DND-41 (cell line): Measurements from ENCODE around the gene TRAPPC5.
"Not testable (repeated sequence)": the region's sequence is repeated elsewhere in the genome, so short reads cannot be mapped to it uniquely, and the experiment has no call there.

Experiments used
- ATAC-seq: fragments of 200-7000 bp; cut with Tn5 transposase; 3 replicates; pipeline ENCODE4 v1.9.1; 2021; ENCODE audit warnings: low read depth; ENCODE audit not compliant: insufficient read depth
- DNase-seq: peaks from one replicate; pipeline ENCODE4 v3.0.0-alpha.2; 2020
- H2AFZ ChIP-seq: 2 replicates; pipeline ENCODE4 v1.6.0; 2012; ENCODE audit warnings: low read depth, low read length
- H3K27ac ChIP-seq: 2 replicates; pipeline ENCODE4 v1.5.1; 2012; ENCODE audit warnings: low read length, inconsistent platforms
- H3K27me3 ChIP-seq: fragments of 200-600 bp; sonication (generic); 2 replicates; pipeline ENCODE4 v1.6.0; 2012; ENCODE audit warnings: low read length, mild to moderate bottlenecking, inconsistent platforms; ENCODE audit not compliant: insufficient read depth, poor library complexity
- H3K36me3 ChIP-seq: 2 replicates; pipeline ENCODE4 v1.5.1; 2012; ENCODE audit warnings: low read length, inconsistent platforms; ENCODE audit not compliant: insufficient read depth
- H3K4me1 ChIP-seq: 2 replicates; pipeline ENCODE4 v1.5.1; 2012; ENCODE audit warnings: mild to moderate bottlenecking, low read length; ENCODE audit not compliant: insufficient read depth
- H3K4me2 ChIP-seq: 2 replicates; pipeline ENCODE4 v1.6.0; 2012; ENCODE audit warnings: mild to moderate bottlenecking, moderate library complexity, low read length, inconsistent platforms; ENCODE audit not compliant: insufficient read depth
- H3K4me3 ChIP-seq, 2 experiments: fragments of 200-600 bp in 1 of 2; shearing (Covaris generic) in 1 of 2; 2 replicates each; pipeline ENCODE4 v1.5.1; 2012 to 2016; ENCODE audit warnings: inconsistent platforms in 2 of 2, low read length in 2 of 2, mild to moderate bottlenecking in 2 of 2, low read depth in 1 of 2, moderate library complexity in 1 of 2
- H3K79me2 ChIP-seq: 2 replicates; pipeline ENCODE4 v1.6.0; 2012; ENCODE audit warnings: low read length, inconsistent platforms; ENCODE audit not compliant: insufficient read depth
- H3K9ac ChIP-seq: 2 replicates; pipeline ENCODE4 v1.6.0; 2012; ENCODE audit warnings: low read depth, mild to moderate bottlenecking, inconsistent platforms, low read length, moderate library complexity
- H3K9me3 ChIP-seq: 2 replicates; pipeline ENCODE4 v1.5.1; 2012; ENCODE audit warnings: low read length, moderate library complexity, mild to moderate bottlenecking, inconsistent platforms; ENCODE audit not compliant: insufficient read depth, severe bottlenecking
- H4K20me1 ChIP-seq: 2 replicates; pipeline ENCODE4 v1.6.0; 2012; ENCODE audit warnings: low read length; ENCODE audit not compliant: insufficient read depth
- CTCF ChIP-seq: IDR thresholded peaks from 2 replicates; pipeline ENCODE4 v1.5.1; 2012; ENCODE audit warnings: borderline replicate concordance, low read length, moderate library complexity, mild to moderate bottlenecking; ENCODE audit not compliant: poor library complexity, severe bottlenecking; ENCODE audit errors: extremely low read depth
- EZH2 ChIP-seq: IDR thresholded peaks from 3 replicates; pipeline ENCODE4 v1.6.1; 2012; ENCODE audit warnings: borderline replicate concordance, low read depth, mild to moderate bottlenecking, moderate library complexity, low read length, inconsistent platforms; ENCODE audit not compliant: severe bottlenecking

TRAPPC5 gene

DNA sequence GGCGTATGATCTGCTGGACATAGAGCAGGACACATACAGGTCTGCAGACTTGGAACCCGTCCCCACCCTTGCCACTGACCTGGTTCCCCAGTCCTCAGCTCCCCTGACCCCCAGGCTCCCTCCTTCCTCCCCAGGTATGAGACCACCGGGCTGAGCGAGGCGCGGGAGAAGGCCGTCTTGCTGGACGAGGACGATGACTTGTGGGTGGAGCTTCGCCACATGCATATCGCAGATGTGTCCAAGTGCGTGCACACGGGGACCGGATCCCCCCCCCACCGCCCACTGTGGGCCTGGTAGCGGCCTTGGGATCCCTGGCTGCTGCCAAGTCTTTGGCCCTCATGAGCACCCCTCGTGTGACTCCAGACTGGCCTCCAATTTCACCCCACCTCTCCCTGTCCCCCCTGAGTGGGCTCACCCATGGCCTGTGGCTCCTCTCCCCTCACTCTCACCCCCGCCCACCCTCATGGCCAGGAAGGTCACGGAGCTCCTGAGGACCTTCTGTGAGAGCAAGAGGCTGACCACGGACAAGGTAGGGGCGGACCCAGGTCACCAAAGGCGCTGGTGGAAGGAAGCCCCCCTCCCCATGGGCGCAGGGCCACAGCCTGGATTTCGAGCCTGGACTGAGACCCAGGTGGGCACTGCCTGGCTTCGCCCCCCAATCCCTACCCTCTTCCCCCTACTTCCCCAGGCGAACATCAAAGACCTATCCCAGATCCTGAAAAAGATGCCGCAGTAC lies 38.2 kb upstream of the TRAPPC5 start:
- Histone ChIP-seq H3K9ac (no peak overlapping the region), H3K36me3 (no peaks in the 10 kb centered on the region), H3K4me1 (no peaks in the 10 kb centered on the region), H3K4me2 (no peak overlapping the region), H2AFZ (no peak overlapping the region), H3K27ac (no peak overlapping the region), H3K9me3 (peaks cover 5% of the 10 kb centered on the region), H3K27me3 (no peaks in the 10 kb centered on the region), H4K20me1 (no peaks in the 10 kb centered on the region), H3K79me2 (no peaks in the 10 kb centered on the region), H3K4me3 (no peak overlapping the region)
- TF ChIP-seq CTCF = no peak
- TF ChIP-seq EZH2 = no peak
- no peak for ATAC-seq
- no peak for DNase-seq

DNA sequence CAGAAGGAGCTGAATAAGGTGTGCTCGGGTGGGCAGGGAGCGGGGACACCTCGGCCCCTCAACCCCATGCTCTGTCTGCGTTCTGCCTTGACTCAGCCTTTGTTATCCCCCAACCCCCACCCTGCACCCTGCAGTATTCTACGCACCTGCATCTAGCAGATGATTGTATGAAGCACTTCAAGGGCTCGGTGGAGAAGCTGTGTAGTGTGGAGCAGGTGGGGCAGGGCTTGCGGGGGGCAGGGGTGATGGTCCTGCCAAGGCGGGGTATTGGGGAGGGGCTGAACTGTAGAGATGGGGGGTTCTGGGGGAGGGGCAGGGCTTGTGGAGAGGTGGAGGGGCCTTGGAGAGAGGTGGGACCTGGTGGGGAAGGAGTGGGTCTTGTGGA lies 37.6 kb upstream of the TRAPPC5 start:
- Histone ChIP-seq H2AFZ (no peak overlapping the region), H3K9me3 (peaks cover 5% of the 10 kb centered on the region), H3K4me1 (no peaks in the 10 kb centered on the region), H3K4me3 (no peak overlapping the region), H3K27ac (no peak overlapping the region), H3K4me2 (no peak overlapping the region), H3K27me3 (no peaks in the 10 kb centered on the region), H3K36me3 (no peaks in the 10 kb centered on the region), H4K20me1 (no peaks in the 10 kb centered on the region), H3K79me2 (no peaks in the 10 kb centered on the region), H3K9ac (no peak overlapping the region)
- no peak for DNase-seq
- TF ChIP-seq CTCF = no peak
- TF ChIP-seq EZH2 = no peak
- no peak; the same call in 2 of the 3 replicates for ATAC-seq

- not testable (repeated sequence) for H3K4me3 ChIP-seq, H3K36me3 ChIP-seq, H3K9me3 ChIP-seq, H3K27me3 ChIP-seq, H3K4me1 ChIP-seq, ATAC-seq, H3K27ac ChIP-seq, H2AFZ ChIP-seq, DNase-seq, H3K4me2 ChIP-seq, H4K20me1 ChIP-seq, H3K79me2 ChIP-seq, H3K9ac ChIP-seq
Observed at GRCh38 chr19:7643629-7644549, 36.7 kb upstream of the TRAPPC5 start.

DNA sequence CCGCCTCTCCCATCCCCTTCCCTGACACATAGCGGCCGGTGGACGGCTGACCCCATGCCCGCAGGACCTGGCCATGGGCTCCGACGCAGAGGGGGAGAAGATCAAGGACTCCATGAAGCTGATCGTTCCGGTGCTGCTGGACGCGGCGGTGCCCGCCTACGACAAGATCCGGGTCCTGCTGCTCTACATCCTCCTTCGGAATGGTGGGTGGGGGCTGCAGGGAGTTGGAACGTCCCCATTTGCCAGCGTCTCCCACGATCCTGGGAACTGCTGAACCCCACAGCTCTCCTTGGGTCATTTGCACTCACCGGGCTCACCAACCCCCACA lies 36.1 kb upstream of the TRAPPC5 start:
- Histone ChIP-seq H2AFZ (no peak overlapping the region), H3K4me3 (no peak overlapping the region), H4K20me1 (no peaks in the 10 kb centered on the region), H3K27me3 (no peaks in the 10 kb centered on the region), H3K4me1 (no peaks in the 10 kb centered on the region), H3K9me3 (peaks cover 5% of the 10 kb centered on the region), H3K9ac (no peak overlapping the region), H3K27ac (no peak overlapping the region), H3K79me2 (no peaks in the 10 kb centered on the region), H3K36me3 (no peaks in the 10 kb centered on the region), H3K4me2 (no peak overlapping the region)
- no peak for TF ChIP-seq EZH2
- TF ChIP-seq CTCF = no peak
- ATAC-seq (no peak), DNase-seq (no peak)
